Measurements from ENCODE around the gene STPG1.

DNA sequence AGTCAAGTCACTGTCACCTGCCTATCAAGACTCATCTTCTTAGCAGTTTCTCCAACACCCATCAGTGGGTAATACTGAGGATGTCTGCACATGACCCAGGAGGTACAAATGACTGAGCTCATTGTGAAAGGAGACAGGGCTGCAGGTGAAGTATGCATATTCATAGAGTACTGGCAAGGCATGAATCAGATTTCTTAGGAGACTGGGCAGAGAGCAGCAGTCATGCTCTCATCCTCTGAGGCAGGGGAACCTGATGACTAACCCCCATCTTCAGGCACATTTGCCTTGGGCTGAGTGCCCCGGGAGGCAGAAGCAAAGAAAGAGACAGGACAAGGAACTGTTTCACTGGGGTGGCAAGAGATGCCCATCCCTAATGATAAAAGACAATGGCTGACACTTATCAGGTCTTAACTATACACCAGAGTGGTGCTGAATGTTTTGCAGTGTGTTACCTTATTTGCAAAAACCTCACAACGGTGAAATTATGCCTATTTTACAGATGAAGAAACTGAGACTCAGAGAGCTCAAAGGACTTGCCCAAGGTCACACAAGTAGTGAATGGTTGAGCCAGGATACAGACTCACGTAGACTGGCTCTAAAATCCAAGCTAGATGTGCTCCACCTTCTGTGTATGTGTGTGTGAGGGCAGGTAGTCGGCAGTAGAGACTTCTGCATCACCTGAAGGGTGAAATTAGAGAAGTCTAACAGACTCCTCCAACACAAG is 103.7 kb downstream of the STPG1 start:
- TF ChIP-seq POLR2AphosphoS5 (IDR thresholded peaks at IDR 0.05; ENCODE audit: low read depth, low read length) (no peak), SIN3A (IDR thresholded peaks at IDR 0.05; ENCODE audit: borderline replicate concordance, insufficient read depth, low read length) (no peak)
- TF ChIP-seq, protein P1, sequence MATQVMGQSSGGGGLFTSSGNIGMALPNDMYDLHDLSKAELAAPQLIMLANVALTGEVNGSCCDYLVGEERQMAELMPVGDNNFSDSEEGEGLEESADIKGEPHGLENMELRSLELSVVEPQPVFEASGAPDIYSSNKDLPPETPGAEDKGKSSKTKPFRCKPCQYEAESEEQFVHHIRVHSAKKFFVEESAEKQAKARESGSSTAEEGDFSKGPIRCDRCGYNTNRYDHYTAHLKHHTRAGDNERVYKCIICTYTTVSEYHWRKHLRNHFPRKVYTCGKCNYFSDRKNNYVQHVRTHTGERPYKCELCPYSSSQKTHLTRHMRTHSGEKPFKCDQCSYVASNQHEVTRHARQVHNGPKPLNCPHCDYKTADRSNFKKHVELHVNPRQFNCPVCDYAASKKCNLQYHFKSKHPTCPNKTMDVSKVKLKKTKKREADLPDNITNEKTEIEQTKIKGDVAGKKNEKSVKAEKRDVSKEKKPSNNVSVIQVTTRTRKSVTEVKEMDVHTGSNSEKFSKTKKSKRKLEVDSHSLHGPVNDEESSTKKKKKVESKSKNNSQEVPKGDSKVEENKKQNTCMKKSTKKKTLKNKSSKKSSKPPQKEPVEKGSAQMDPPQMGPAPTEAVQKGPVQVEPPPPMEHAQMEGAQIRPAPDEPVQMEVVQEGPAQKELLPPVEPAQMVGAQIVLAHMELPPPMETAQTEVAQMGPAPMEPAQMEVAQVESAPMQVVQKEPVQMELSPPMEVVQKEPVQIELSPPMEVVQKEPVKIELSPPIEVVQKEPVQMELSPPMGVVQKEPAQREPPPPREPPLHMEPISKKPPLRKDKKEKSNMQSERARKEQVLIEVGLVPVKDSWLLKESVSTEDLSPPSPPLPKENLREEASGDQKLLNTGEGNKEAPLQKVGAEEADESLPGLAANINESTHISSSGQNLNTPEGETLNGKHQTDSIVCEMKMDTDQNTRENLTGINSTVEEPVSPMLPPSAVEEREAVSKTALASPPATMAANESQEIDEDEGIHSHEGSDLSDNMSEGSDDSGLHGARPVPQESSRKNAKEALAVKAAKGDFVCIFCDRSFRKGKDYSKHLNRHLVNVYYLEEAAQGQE (IDR thresholded peaks at IDR 0.05; ENCODE audit: insufficient read depth in 1 of 2, low read depth in 2 of 2, low read length in 2 of 2) = no peak
